GM18907 (cell line): ENCODE results near the gene SLFN11.
"Not testable (repeated sequence)": the region's sequence is repeated elsewhere in the genome, so short reads cannot be mapped to it uniquely, and the experiment has no call there.

Experiments
- ATAC-seq: cut with Tn5 transposase; IDR thresholded peaks from one replicate; pipeline ENCODE4 v1.9.1; 2021; ENCODE audit warnings: mild to moderate bottlenecking, moderate library complexity; ENCODE audit not compliant: unreplicated experiment

The SLFN11 gene

GRCh38 chr17:35359398-35359797 is 14.0 kb downstream of the SLFN11 start:
- no peak for ATAC-seq

GRCh38 chr17:35352284-35352683 is 21.1 kb downstream of the SLFN11 start:
- no peak for ATAC-seq

GRCh38 chr17:35350493-35350892 is 22.9 kb downstream of the SLFN11 start:
- no peak for ATAC-seq

GRCh38 chr17:35345926-35346771 is 27.3 kb downstream of the SLFN11 start:
- no peak for ATAC-seq

GRCh38 chr17:35345445-35345925 is 27.9 kb downstream of the SLFN11 start:
- no peak for ATAC-seq

GRCh38 chr17:35344262-35344661 is 29.2 kb downstream of the SLFN11 start:
- no peak for ATAC-seq

- no peak for ATAC-seq
Observed at GRCh38 chr17:35342276-35342675, 31.1 kb downstream of the SLFN11 start.

GRCh38 chr17:35341411-35341992 is 31.9 kb downstream of the SLFN11 start:
- ATAC-seq, result no peak

- ATAC-seq, result no peak
Observed at GRCh38 chr17:35338230-35338629, 35.2 kb downstream of the SLFN11 start.

GRCh38 chr17:35337364-35337763 is 36.1 kb downstream of the SLFN11 start:
- ATAC-seq, result no peak

GRCh38 chr17:35333578-35333977 is 39.8 kb downstream of the SLFN11 start:
- not testable (repeated sequence) for ATAC-seq

- no peak for ATAC-seq
Observed at GRCh38 chr17:35322749-35323148, 50.7 kb downstream of the SLFN11 start.

GRCh38 chr17:35315971-35316370 is 57.5 kb downstream of the SLFN11 start:
- ATAC-seq, result no peak

- no peak for ATAC-seq
Observed at GRCh38 chr17:35315283-35315682, 58.1 kb downstream of the SLFN11 start.

- ATAC-seq, result no peak
Observed at GRCh38 chr17:35314415-35315216, 58.8 kb downstream of the SLFN11 start.

- no peak for ATAC-seq
Observed at GRCh38 chr17:35313875-35314409, 59.5 kb downstream of the SLFN11 start.

- peak; percentile 78 for ATAC-seq
Observed at GRCh38 chr17:35312790-35313711, 60.4 kb downstream of the SLFN11 start.

- ATAC-seq, result no peak
Observed at GRCh38 chr17:35312346-35312745, 61.1 kb downstream of the SLFN11 start.

- not testable (repeated sequence) for ATAC-seq
Observed at GRCh38 chr17:35309345-35309744, 64.1 kb downstream of the SLFN11 start.
